OCI-LY7 (cell line): ENCODE measurements around the gene LUC7L2. TPM values are rescaled to one million over a fixed set of nuclear protein-coding genes. Genes with fewer than 3 reads are reported as not detected.

ENCODE experiments used
- BruUV-seq: library from RNA; stranded (reverse); fragments of 400-500 nt; replicated peaks from 2 replicates; lab custom pipeline; 2021; lab: Mats Ljungman, UMichigan
- CTCF ChIA-PET: fragments of 300-600 bp; sonication (Branson Sonifier 250); formaldehyde crosslinking; loops from one replicate; lab custom pipeline; 2022; ENCODE audit warnings: antibody characterized with exemption; ENCODE audit not compliant: unreplicated experiment; lab: Charles Lee
- POLR2A ChIA-PET: fragments of 300-600 bp; sonication (Branson Sonifier 250); formaldehyde crosslinking; loops from one replicate; lab custom pipeline; 2022; ENCODE audit warnings: antibody characterized with exemption; lab: Charles Lee
- DNase-seq: peaks from one replicate; pipeline ENCODE4 v3.0.0-alpha.2; 2015; ENCODE audit warnings: low spot score
- H2AFZ ChIP-seq: fragments of 200-600 bp; sonication (generic), shearing (Covaris generic); 2 replicates; pipeline ENCODE4 v1.6.1; 2014; ENCODE audit warnings: mild to moderate bottlenecking, antibody characterized with exemption, low read length, moderate library complexity
- H3K27ac ChIP-seq: fragments of 200-600 bp; sonication (generic); 2 replicates; pipeline ENCODE4 v1.5.1; 2014; ENCODE audit warnings: mixed run types, low read depth, mild to moderate bottlenecking, moderate library complexity, low read length, inconsistent platforms; ENCODE audit not compliant: poor library complexity, severe bottlenecking
- H3K36me3 ChIP-seq: fragments of 200-600 bp; sonication (generic); 2 replicates; pipeline ENCODE4 v1.6.1; 2014; ENCODE audit warnings: mild to moderate bottlenecking, antibody characterized with exemption, low read length, moderate library complexity, mixed read lengths; ENCODE audit not compliant: insufficient read depth
- H3K4me1 ChIP-seq: fragments of 200-600 bp; sonication (generic); 2 replicates; pipeline ENCODE4 v1.5.1; 2014; ENCODE audit warnings: mild to moderate bottlenecking, low read length; ENCODE audit not compliant: insufficient read depth, poor library complexity, severe bottlenecking
- H3K4me2 ChIP-seq: fragments of 200-600 bp; sonication (generic); 2 replicates; pipeline ENCODE4 v1.6.1; 2014; ENCODE audit warnings: mild to moderate bottlenecking, low read length
- H3K4me3 ChIP-seq: fragments of 200-600 bp; sonication (generic); 2 replicates; pipeline ENCODE4 v1.5.1; 2014; ENCODE audit warnings: mild to moderate bottlenecking, low read depth, low read length; ENCODE audit not compliant: poor library complexity, severe bottlenecking
- H3K79me2 ChIP-seq: fragments of 200-600 bp; sonication (generic); 2 replicates; pipeline ENCODE4 v1.6.1; 2016; ENCODE audit warnings: low read depth, mild to moderate bottlenecking, low read length, moderate library complexity, mixed read lengths; ENCODE audit not compliant: insufficient read depth
- H3K9me2 ChIP-seq: fragments of 200-600 bp; sonication (generic); 2 replicates; pipeline ENCODE4 v1.6.1; 2016; ENCODE audit warnings: mild to moderate bottlenecking, low read length, mixed read lengths; ENCODE audit not compliant: insufficient read depth
- H3K9me3 ChIP-seq: fragments of 200-600 bp; sonication (generic); 2 replicates; pipeline ENCODE4 v1.6.1; 2014; ENCODE audit warnings: mild to moderate bottlenecking, mixed run types, low read length, mixed read lengths
- H4K20me1 ChIP-seq: fragments of 200-600 bp; sonication (generic); 2 replicates; pipeline ENCODE4 v1.6.1; 2014; ENCODE audit warnings: mild to moderate bottlenecking, antibody characterized with exemption, low read length, moderate library complexity, mixed read lengths; ENCODE audit not compliant: insufficient read depth
- EZH2phosphoT487 ChIP-seq: fragments of 200-600 bp; sonication (generic); IDR thresholded peaks from 2 replicates; pipeline ENCODE4 v1.6.1; 2018; ENCODE audit warnings: low read depth, borderline replicate concordance, mild to moderate bottlenecking, mixed run types, antibody characterized with exemption, low read length, moderate library complexity, mixed read lengths
- intact Hi-C: fragments of 100-400 bp; cut with micrococcal nuclease; formaldehyde crosslinking; loops from one replicate; pipeline ENCODE4 v1.10.0; 2022; ENCODE audit not compliant: unreplicated experiment
- total RNA-seq, 2 experiments: library from RNA; depleted of rRNA in 1 of 2; stranded (reverse); fragments of >200 nt in 1 of 2; shearing (Covaris generic) in 1 of 2; gene quantifications; 2 replicates each; pipeline ENCODE4 v1.2.3, GENCODE V29; 2014 to 2022
- TF ChIP-seq, protein P1 (sequence below): fragments of 200-600 bp; sonication (generic); conservative IDR thresholded peaks from 2 replicates; pipeline ENCODE4 v1.5.1; 2014; ENCODE audit warnings: mild to moderate bottlenecking, antibody characterized with exemption, low read length, moderate library complexity, mixed read lengths

The LUC7L2 gene
- total RNA-seq, 2 experiments from 2014 or later = 79.6 to 143 TPM

- BruUV-seq = no TSS peak
- H3K4me2 ChIP-seq = peak overlapping the region; percentile 91
- no peak for TF ChIP-seq EZH2phosphoT487
- TF ChIP-seq, protein P1, sequence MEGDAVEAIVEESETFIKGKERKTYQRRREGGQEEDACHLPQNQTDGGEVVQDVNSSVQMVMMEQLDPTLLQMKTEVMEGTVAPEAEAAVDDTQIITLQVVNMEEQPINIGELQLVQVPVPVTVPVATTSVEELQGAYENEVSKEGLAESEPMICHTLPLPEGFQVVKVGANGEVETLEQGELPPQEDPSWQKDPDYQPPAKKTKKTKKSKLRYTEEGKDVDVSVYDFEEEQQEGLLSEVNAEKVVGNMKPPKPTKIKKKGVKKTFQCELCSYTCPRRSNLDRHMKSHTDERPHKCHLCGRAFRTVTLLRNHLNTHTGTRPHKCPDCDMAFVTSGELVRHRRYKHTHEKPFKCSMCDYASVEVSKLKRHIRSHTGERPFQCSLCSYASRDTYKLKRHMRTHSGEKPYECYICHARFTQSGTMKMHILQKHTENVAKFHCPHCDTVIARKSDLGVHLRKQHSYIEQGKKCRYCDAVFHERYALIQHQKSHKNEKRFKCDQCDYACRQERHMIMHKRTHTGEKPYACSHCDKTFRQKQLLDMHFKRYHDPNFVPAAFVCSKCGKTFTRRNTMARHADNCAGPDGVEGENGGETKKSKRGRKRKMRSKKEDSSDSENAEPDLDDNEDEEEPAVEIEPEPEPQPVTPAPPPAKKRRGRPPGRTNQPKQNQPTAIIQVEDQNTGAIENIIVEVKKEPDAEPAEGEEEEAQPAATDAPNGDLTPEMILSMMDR = peak; percentile 81
- peak overlapping the region; percentile 90 for H3K4me3 ChIP-seq
- peak overlapping the region; percentile 94 for H3K27ac ChIP-seq
- peaks cover 5% of the 10 kb centered on the region; the same call in 1 of the 2 replicates for H3K36me3 ChIP-seq
- intact Hi-C loops = loop anchor here (1.0 to 5.0 kb wide), 5 partner anchors 19 to 1353 kb away; partner anchors contain the start of genes LUC7L2, UBN2 and ZC3HAV1
- H4K20me1 ChIP-seq = no peaks in the 10 kb centered on the region
- H2AFZ ChIP-seq = peak overlapping the region; percentile 90; the same call in 1 of the 2 replicates
- H3K4me1 ChIP-seq = peaks cover 15% of the 10 kb centered on the region
- peaks cover 14% of the 10 kb centered on the region; the same call in 1 of the 2 replicates for H3K9me3 ChIP-seq
- peaks cover 12% of the 10 kb centered on the region; the same call in 1 of the 2 replicates for H3K79me2 ChIP-seq
- DNase-seq = peak; percentile 99
- H3K9me2 ChIP-seq = no peaks in the 10 kb centered on the region
- CTCF ChIA-PET = no interaction called here
- POLR2A ChIA-PET = interaction anchor here (0.6 to 2.8 kb wide), 3 partner anchors 11 to 76 kb away, joined by 3 to 11 read pairs (median 3); no protein-coding TSS in a partner anchor
These were observed 19.5 kb upstream of the LUC7L2 start for GRCh38 chr7:139340037-139340807.

DNA sequence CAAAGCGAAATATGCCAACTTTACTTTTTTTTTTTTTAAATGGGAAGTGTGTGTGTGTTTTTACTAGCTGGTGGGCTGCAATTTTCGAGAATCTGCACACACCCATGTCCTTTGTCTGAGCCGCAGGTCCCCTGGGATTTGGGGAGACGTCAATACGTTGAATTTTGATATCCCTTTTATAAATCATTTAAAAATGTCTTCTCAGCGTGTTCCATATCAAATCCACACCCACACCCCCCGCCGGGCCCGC is 19.0 kb upstream of the LUC7L2 start:
- BruUV-seq = no TSS peak

More for the DNA sequence above, 19.0 kb upstream of the LUC7L2 start:
- CTCF ChIA-PET = no interaction called here
- Histone ChIP-seq H3K4me2 (peak overlapping the region; percentile 91), H3K9me3 (peaks cover 14% of the 10 kb centered on the region; the same call in 1 of the 2 replicates), H3K4me1 (peaks cover 15% of the 10 kb centered on the region), H4K20me1 (no peaks in the 10 kb centered on the region), H3K79me2 (peaks cover 12% of the 10 kb centered on the region; the same call in 1 of the 2 replicates), H3K4me3 (peak overlapping the region; percentile 90), H3K36me3 (peaks cover 5% of the 10 kb centered on the region; the same call in 1 of the 2 replicates), H2AFZ (peak overlapping the region; percentile 90), H3K27ac (peak overlapping the region; percentile 94), H3K9me2 (no peaks in the 10 kb centered on the region)
- intact Hi-C loops = loop anchor here (1.0 to 5.0 kb wide), 5 partner anchors 19 to 1353 kb away; partner anchors contain the start of genes LUC7L2, UBN2 and ZC3HAV1
- POLR2A ChIA-PET = interaction anchor here (0.6 kb wide), 1 partner anchor 56 kb away, joined by 3 read pairs; no protein-coding TSS in a partner anchor
- no peak for DNase-seq
- no peak for TF ChIP-seq EZH2phosphoT487
- TF ChIP-seq, protein P1 = no peak
